GM12878 (cell line): ENCODE data around the gene DFFB. TPM values are rescaled to one million over a fixed set of nuclear protein-coding genes. Genes with fewer than 3 reads are reported as not detected.

Experiments used
- ATAC-seq: fragments of 200-7000 bp; cut with Tn5 transposase; 3 replicates; pipeline ENCODE4 v1.9.1; 2020; ENCODE audit warnings: mild to moderate bottlenecking, moderate library complexity
- BruUV-seq: library from RNA; stranded (reverse); fragments of 400-500 nt; replicated peaks from 2 replicates; lab custom pipeline; 2021; lab: Mats Ljungman, UMichigan
- CTCF ChIA-PET: fragments of 300-600 bp; sonication (Branson Sonifier 250); formaldehyde crosslinking; extraction: SDS; loops from one replicate; lab custom pipeline; 2021; ENCODE audit warnings: inconsistent platforms; lab: Yijun Ruan, JAX
- POLR2A ChIA-PET: fragments of 350-600 bp; formaldehyde crosslinking; extraction: SDS; loops from one replicate; lab custom pipeline; 2021; ENCODE audit warnings: inconsistent platforms; lab: Charles Lee
- RAD21 ChIA-PET: fragments of 300-600 bp; sonication (Branson Sonifier 250); formaldehyde crosslinking; loops from one replicate; lab custom pipeline; 2023; ENCODE audit warnings: antibody characterized with exemption; ENCODE audit not compliant: unreplicated experiment; lab: Charles Lee
- SMC1A ChIA-PET: fragments of 300-600 bp; sonication (Branson Sonifier 250); formaldehyde crosslinking; loops from one replicate; lab custom pipeline; 2023; ENCODE audit not compliant: unreplicated experiment, uncharacterized antibody; lab: Charles Lee
- DNase-seq: peaks from one replicate; pipeline ENCODE4 v3.0.0-alpha.2; 2011; ENCODE audit warnings: low read depth, low spot score
- FAIRE-seq: peaks from 3 replicates; lab custom pipeline; 2011; peaks lifted over from hg19 to GRCh38; lab: Jason Lieb, UNC
- H2AFZ ChIP-seq: 2 replicates; pipeline ENCODE4 v1.6.0; 2011; ENCODE audit warnings: low read depth, low read length, control low read depth; ENCODE audit not compliant: control insufficient read depth
- H3K27ac ChIP-seq: 2 replicates; pipeline ENCODE4 v1.5.1; 2011; ENCODE audit warnings: control low read depth; ENCODE audit not compliant: control insufficient read depth, insufficient read depth
- H3K27me3 ChIP-seq, 2 experiments: replicated peaks in 1 of 2; 2 replicates each; pipeline versions ENCODE4 v1.6.0 to v1.6.1; 2011; ENCODE audit warnings: low read length in 1 of 2; ENCODE audit not compliant: control insufficient read depth in 2 of 2, insufficient read depth in 2 of 2
- H3K36me3 ChIP-seq, 2 experiments: 2 replicates each; pipeline ENCODE4 v1.5.1; 2011; ENCODE audit warnings: low read length in 1 of 2; ENCODE audit not compliant: control insufficient read depth in 2 of 2, insufficient read depth in 2 of 2
- H3K4me1 ChIP-seq: 2 replicates; pipeline ENCODE4 v1.6.1; 2011; ENCODE audit warnings: mild to moderate bottlenecking, low read length, moderate library complexity, mixed read lengths; ENCODE audit not compliant: control insufficient read depth, insufficient read depth
- H3K4me2 ChIP-seq: 2 replicates; pipeline ENCODE4 v1.6.0; 2011; ENCODE audit warnings: control low read depth; ENCODE audit not compliant: control insufficient read depth, insufficient read depth
- H3K4me3 ChIP-seq: fragments of 200-600 bp; sonication (generic); 2 replicates; pipeline ENCODE4 v1.5.1; 2016
- H3K79me2 ChIP-seq: 2 replicates; pipeline ENCODE4 v1.6.0; 2011; ENCODE audit warnings: low read length; ENCODE audit not compliant: control insufficient read depth, insufficient read depth
- H3K9ac ChIP-seq: 2 replicates; pipeline ENCODE4 v1.8.0; 2011; ENCODE audit warnings: low read length, control low read depth, mixed read lengths; ENCODE audit not compliant: control insufficient read depth, insufficient read depth
- H3K9me3 ChIP-seq: replicated peaks from 3 replicates; pipeline ENCODE4 v1.5.1; 2011; ENCODE audit warnings: mild to moderate bottlenecking, low read length; ENCODE audit not compliant: control insufficient read depth, insufficient read depth
- H4K20me1 ChIP-seq: 2 replicates; pipeline ENCODE4 v1.6.0; 2011; ENCODE audit not compliant: control insufficient read depth, insufficient read depth
- ATF2 ChIP-seq: IDR thresholded peaks from 2 replicates; pipeline ENCODE4 v1.6.1; 2012; ENCODE audit warnings: low read length, inconsistent platforms
- EP300 ChIP-seq, 2 experiments: fragments of 150-350 bp in 1 of 2; IDR thresholded peaks; 2 replicates each; pipeline ENCODE4 v1.6.1; 2011 to 2012; ENCODE audit warnings: low read depth in 2 of 2, low read length in 2 of 2, borderline replicate concordance in 1 of 2, improper control_type of control experiment in 1 of 2, inconsistent platforms in 1 of 2; ENCODE audit not compliant: control insufficient read depth in 1 of 2
- ESRRA ChIP-seq: IDR thresholded peaks from 2 replicates; pipeline ENCODE4 v1.6.1; 2012; ENCODE audit warnings: mild to moderate bottlenecking, low read length, improper control_type of control experiment
- GABPA ChIP-seq: IDR thresholded peaks from 2 replicates; pipeline ENCODE4 v1.6.1; 2014; ENCODE audit warnings: antibody characterized with exemption, low read depth, mild to moderate bottlenecking, inconsistent platforms
- SMC3 ChIP-seq: IDR thresholded peaks from 2 replicates; pipeline ENCODE4 v1.6.1; 2011; ENCODE audit warnings: low read length, improper control_type of control experiment, borderline replicate concordance
- SUZ12 ChIP-seq: fragments of 200-600 bp; sonication (generic); IDR thresholded peaks from one replicate; pipeline ENCODE4 v1.6.1; 2018; ENCODE audit warnings: antibody characterized with exemption, mild to moderate bottlenecking; ENCODE audit not compliant: unreplicated experiment
- USF2 ChIP-seq: IDR thresholded peaks from 2 replicates; pipeline ENCODE4 v1.6.1; 2011; ENCODE audit warnings: low read depth, low read length, improper control_type of control experiment, borderline replicate concordance
- ZBED1 ChIP-seq: IDR thresholded peaks from 2 replicates; pipeline ENCODE4 v1.6.1; 2016; ENCODE audit warnings: borderline replicate concordance
- ZNF687 ChIP-seq: fragments of 450-650 bp; IDR thresholded peaks from 2 replicates; pipeline ENCODE4 v1.6.1; 2017; ENCODE audit warnings: mild to moderate bottlenecking, moderate library complexity
- WGBS: methylation state at CpG from one replicate; pipeline ENCODE4 v1.1.6; 2016; ENCODE audit warnings: low lambda C conversion rate; ENCODE audit not compliant: insufficient replicate concordance, insufficient coverage; ENCODE audit errors: missing lambda C conversion rate; 5-methylcytosine and 5-hydroxymethylcytosine counted together
- in situ Hi-C: fragments of 300-500 bp; cut with MboI; formaldehyde crosslinking; loops from 9 replicates; pipeline ENCODE4 v1.14.3; 2018; ENCODE audit warnings: mixed read lengths
- intact Hi-C: fragments of 100-400 bp; cut with micrococcal nuclease; formaldehyde crosslinking; loops from one replicate; pipeline ENCODE4 v1.14.2; 2022; ENCODE audit not compliant: unreplicated experiment
- polyA plus RNA-seq, 11 experiments: library from polyadenylated mRNA; depleted of rRNA in 4 of 11; unstranded in 6 of 11; stranded (reverse) in 5 of 11; fragments of >200 nt; fragmentation: Nextera tagmentation in 4 of 11; fragmentation: Illumina TruSeq in 1 of 11; extraction: Ambion mirVana in 4 of 11; extraction: Trizol in 1 of 11; gene quantifications; 1 replicate in 1 of 11; 2 replicates in 10 of 11; pipeline versions ENCODE4 v1.2.1 to v1.2.3, GENCODE V29; 2011 to 2016; ENCODE audit warnings: inconsistent platforms in 2 of 11, missing spikeins in 2 of 11, low read depth in 1 of 11
- total RNA-seq, 4 experiments: library from RNA; depleted of rRNA in 3 of 4; stranded (reverse); fragments of >200 nt in 3 of 4; fragmentation: Illumina TruSeq in 1 of 4; extraction: Trizol in 1 of 4; gene quantifications; 2 replicates each; pipeline versions ENCODE4 v1.2.1 to v1.2.3, GENCODE V29; 2013 to 2021

DFFB gene
- total and polyA plus RNA-seq, 10 of the 15 experiments (the other 5 are each of a cell fraction or from before 2014, with no cell fraction given) = 2.7 to 10.7 (median 6.5) TPM

- no peak for TF ChIP-seq ZNF687
Observed at GRCh38 chr1:3910857-3911845, 53.9 kb downstream of the DFFB start (continued).

GRCh38 chr1:3911981-3912808, 54.9 kb downstream of the DFFB start:
- Histone ChIP-seq H3K79me2 (no peaks in the 10 kb centered on the region), H3K9ac (no peak overlapping the region), H3K4me2 (no peak overlapping the region), H2AFZ (no peak overlapping the region), H4K20me1 (no peaks in the 10 kb centered on the region), H3K27ac (no peak overlapping the region), H3K9me3 (no peaks in the 10 kb centered on the region), H3K27me3 (peaks cover 3 to 4% of the 10 kb centered on the region in 2 experiments; a peak in 3 of 4 replicates), H3K4me1 (no peaks in the 10 kb centered on the region), H3K36me3 (no peaks in the 10 kb centered on the region), H3K4me3 (no peak overlapping the region)
- in situ Hi-C loops = loop anchor here (5.0 to 10.0 kb wide), 2 partner anchors 910 to 1833 kb away; no protein-coding TSS in a partner anchor
- ChIA-PET SMC1A (interaction anchor here (1.4 kb wide), 1 partner anchor 54 kb away, joined by 3 read pairs; the partner anchor contains the start of gene DFFB), POLR2A (interaction anchor here (0.7 kb wide), 1 partner anchor 599 kb away, joined by 3 read pairs; no protein-coding TSS in a partner anchor), CTCF (interaction anchor here (0.6 to 1.3 kb wide), 2 partner anchors 136 to 644 kb away, joined by 3 read pairs; no protein-coding TSS in a partner anchor), RAD21 (no interaction called here)
- BruUV-seq = no TSS peak
- 57% methylated on average over 33 of the region's 38 CpGs for WGBS
- DNase-seq (no peak), FAIRE-seq (no peak), ATAC-seq (no peak)
- intact Hi-C loops = loop anchor here (2.0 to 5.0 kb wide), 3 partner anchors 741 to 1835 kb away; no protein-coding TSS in a partner anchor
- TF ChIP-seq SMC3 = no peak
- no peak for TF ChIP-seq ZBED1
- no peak for TF ChIP-seq EP300 (IDR thresholded peaks at IDR 0.05; ENCODE audit: borderline replicate concordance in 1 of 2, control insufficient read depth in 1 of 2, low read depth in 2 of 2, low read length in 2 of 2)
- no peak for TF ChIP-seq USF2
- no peak for TF ChIP-seq GABPA
- no peak for TF ChIP-seq ATF2
- TF ChIP-seq SUZ12 = no peak
- no peak for TF ChIP-seq ESRRA
